IPS DF 4.7 (cell line): Measurements from ENCODE around the gene ANXA5.
A peak's percentile ranks its signal among the peaks of the same experiment; 100 is the strongest.

Source experiments
- DNase-seq: peaks from one replicate; pipeline ENCODE4 v3.0.0-alpha.2; 2013; ENCODE audit warnings: low spot score; ENCODE audit errors: extremely low read depth

Gene ANXA5

DNA sequence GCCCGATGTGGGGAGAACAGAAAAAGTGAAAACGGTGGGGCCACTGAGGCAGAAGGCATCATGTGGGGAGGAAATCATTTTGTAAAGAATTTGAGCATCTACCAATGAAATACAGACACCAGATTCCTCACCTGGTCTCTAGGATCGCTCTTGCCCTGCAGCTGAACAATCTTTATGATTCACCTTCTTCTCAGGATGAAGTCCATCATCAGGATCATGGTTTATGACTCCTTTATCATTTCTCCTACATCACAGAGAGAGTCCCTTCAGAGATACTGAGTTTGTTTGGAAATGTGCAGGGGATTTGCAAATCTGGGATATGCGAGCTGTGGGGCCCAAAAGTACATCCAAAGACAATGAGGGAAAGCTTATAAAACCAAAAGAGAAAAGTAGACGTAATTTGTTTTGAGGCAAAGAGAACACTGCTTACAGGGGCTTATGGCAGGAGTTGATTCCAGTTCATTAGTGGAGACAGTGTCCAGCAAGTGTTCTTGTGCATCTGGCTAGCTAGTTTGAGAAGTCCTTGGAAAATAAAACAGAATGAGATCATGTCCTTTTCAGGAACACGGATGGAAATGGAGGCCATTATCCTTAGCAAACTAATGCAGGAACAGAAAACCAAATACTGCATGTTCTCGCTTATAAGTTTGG is 15.3 kb upstream of the ANXA5 start:
- no peak for DNase-seq

GRCh38 chr4:121711263-121712000 is 14.7 kb upstream of the ANXA5 start:
- peak; percentile 86 for DNase-seq

DNA sequence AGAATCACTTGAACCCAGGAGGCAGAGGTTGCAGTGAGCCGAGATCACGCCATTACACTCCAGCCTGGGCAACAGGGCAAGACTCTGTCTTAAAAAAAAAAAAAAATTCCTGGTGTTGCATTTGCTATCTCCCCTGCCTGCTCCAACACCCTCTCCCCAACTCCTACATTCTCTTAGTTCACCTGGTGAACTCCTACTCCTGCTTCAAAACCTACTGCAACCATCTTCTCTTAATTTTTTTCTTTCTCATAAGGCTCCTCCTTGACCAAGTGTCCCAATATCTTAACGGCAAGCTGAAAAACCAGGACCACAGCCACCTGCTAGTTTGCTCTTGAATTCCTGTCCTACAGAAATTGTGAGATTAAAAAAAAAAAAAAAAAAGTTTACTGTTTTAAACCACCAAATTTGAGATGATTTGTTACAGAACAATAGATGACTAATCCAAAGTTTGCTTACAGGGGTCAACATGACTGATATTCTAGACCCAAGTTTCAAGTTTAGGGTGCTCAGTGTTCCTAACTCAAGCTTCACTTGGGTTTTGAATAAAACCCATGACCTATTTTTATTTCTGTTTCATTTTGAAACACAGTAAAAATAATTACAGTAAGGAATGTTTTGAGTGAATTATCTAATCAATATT is 13.1 kb upstream of the ANXA5 start:
- no peak for DNase-seq

- DNase-seq: no peak
Observed at GRCh38 chr4:121707344-121707743, 10.6 kb upstream of the ANXA5 start.

- no peak for DNase-seq
Observed at GRCh38 chr4:121706595-121707021, 9.8 kb upstream of the ANXA5 start.

- DNase-seq: no peak
Observed at GRCh38 chr4:121705521-121705920, 8.7 kb upstream of the ANXA5 start.

- DNase-seq: no peak
Observed at GRCh38 chr4:121702136-121702535, 5.4 kb upstream of the ANXA5 start.

- no peak for DNase-seq
Observed at GRCh38 chr4:121701263-121701662, 4.5 kb upstream of the ANXA5 start.

DNA sequence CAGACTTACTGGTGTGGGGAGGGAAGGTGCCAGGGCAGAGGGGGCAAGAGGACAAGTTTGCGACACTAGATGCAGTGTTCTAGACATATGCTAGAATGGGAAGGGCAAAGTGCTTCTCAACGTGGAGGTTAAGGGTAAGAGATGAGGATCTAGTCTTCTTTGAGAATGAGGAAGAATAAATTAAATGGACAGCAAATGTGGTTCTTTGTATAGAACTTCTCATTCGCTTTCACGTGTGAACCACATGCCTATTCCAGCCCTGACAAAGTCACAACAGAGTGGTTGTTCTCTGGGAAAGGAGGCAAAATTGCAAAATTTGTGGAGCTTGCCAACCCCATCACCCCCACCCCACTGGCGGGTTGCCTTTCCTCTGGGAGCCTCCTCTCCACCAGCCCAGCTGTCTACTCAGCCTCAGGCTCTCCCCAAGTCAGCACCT is 1.5 kb upstream of the ANXA5 start:
- DNase-seq: no peak

DNA sequence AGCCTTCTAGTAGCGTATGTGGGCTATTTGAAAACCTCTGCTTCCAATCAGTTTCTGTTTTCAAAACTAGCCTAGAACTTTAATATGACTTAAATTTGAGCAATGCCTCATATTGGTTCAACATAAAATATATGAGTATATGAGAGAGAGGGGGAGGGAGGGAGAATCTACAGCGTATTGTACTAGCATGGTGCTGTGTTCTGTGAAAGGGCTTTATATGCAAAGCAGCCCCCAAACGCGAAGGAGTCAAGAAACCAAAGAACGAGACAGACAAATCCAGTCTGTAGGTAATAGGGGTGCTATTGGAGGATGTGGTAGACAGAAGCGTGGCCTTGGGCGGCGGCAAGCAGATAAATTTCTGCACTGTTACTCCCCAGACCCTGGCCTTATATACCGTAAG is 784 bp upstream of the ANXA5 start:
- no peak for DNase-seq

DNA sequence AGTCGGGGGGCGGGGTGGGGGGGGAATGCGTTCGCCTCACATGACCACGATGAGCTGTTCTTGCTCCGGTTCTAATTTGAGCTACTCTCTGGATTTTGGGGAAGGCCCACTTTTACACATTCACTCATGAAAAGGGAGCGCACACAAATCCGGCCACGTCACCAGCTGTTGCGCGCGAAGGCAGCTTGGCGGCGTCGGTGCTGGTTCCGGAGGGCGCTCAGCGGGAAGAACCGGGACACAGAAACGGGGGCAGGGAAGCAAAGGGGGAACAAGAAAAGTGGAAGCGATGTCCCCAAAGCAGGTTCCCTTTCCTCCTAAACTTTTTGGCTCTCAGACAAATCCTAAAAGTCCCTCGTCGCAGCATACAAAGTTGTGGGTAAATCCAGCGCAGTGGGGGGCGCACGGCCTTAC is 605 bp downstream of the ANXA5 start:
- no peak for DNase-seq

DNA sequence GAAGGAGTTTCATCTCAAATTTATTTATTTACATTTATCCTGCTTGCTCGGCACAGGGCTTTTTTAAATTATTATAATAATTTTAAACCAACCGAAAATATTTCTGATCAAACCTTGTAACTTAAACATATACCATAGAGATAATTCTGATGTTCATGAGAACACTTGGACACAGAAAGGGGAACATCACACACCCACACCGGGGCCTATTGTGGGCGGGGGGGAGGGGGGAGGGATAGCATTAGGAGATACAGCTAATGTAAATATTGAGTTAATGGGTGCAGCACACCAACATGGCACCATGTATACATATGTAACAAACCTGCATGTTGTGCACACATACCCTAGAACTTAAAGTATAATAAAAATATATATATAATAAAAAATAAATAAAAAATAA is 2.9 kb downstream of the ANXA5 start:
- DNase-seq: no peak

GRCh38 chr4:121693450-121693849 is 3.3 kb downstream of the ANXA5 start:
- no peak for DNase-seq

DNA sequence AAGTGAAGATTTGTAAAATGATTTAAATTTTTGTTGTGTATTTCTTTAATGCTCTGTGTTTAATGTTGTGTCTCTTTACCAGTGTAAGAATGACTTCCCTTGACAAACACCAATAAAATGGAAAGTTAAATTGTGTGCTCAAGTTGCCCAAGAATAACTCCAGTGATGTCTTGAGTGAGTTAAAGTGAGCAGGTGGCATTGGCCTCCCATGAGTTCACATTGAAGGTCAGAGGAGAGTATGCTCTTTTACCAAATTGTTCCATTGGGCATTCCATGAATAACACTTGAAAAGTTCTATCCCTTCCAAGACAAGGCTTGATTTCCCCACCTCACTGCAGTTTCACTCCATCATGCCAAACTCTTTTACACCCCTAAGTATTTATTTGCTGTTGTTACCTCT is 4.5 kb downstream of the ANXA5 start:
- DNase-seq: no peak

DNA sequence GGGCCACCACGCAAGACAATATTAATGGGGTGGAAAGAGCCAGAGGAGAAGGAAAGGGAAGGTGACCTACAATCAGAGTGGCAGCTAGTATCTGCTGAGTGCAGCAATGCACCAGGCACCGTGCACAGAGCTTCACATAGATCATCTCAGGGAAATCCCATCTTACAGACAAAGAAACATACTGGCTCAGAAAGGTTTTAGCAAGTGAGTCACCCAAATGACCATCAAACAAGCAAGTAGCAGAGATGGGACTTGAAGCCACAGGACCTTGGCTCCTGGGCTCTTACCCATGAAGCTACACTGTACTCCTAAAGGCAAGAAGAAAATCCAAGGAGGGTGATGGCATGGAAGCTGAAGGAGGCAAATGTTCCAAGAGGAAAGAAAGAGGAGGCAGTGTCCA is 6.8 kb downstream of the ANXA5 start:
- no peak for DNase-seq

GRCh38 chr4:121688701-121689100 is 8.1 kb downstream of the ANXA5 start:
- DNase-seq: no peak

- DNase-seq: no peak
Observed at GRCh38 chr4:121688261-121688660, 8.5 kb downstream of the ANXA5 start.

GRCh38 chr4:121686255-121686654 is 10.5 kb downstream of the ANXA5 start:
- no peak for DNase-seq

GRCh38 chr4:121685257-121685656 is 11.5 kb downstream of the ANXA5 start:
- no peak for DNase-seq

GRCh38 chr4:121684561-121684960 is 12.2 kb downstream of the ANXA5 start:
- no peak for DNase-seq

GRCh38 chr4:121684016-121684415 is 12.8 kb downstream of the ANXA5 start:
- DNase-seq: no peak

GRCh38 chr4:121680571-121680970 is 16.2 kb downstream of the ANXA5 start:
- DNase-seq: no peak

GRCh38 chr4:121679951-121680350 is 16.8 kb downstream of the ANXA5 start:
- no peak for DNase-seq
